H1 (cell line): Measurements from ENCODE around the gene F7. TPM values are rescaled to one million over a fixed set of nuclear protein-coding genes. Genes with fewer than 3 reads are reported as not detected.

Experiments
- CTCF ChIA-PET: fragments of 300-600 bp; sonication (Branson Sonifier 250); formaldehyde crosslinking; loops from one replicate; lab custom pipeline; 2021; ENCODE audit not compliant: partially characterized antibody; lab: Charles Lee
- POLR2A ChIA-PET: fragments of 300-600 bp; sonication (Branson Sonifier 250); formaldehyde crosslinking; loops from one replicate; lab custom pipeline; 2021; ENCODE audit warnings: inconsistent platforms; ENCODE audit not compliant: partially characterized antibody; lab: Charles Lee
- DNase-seq, 2 experiments: peaks; one replicate each; pipeline versions ENCODE4 v3.0.0 to v3.0.0-alpha.2; 2010 to 2022; ENCODE audit warnings: low spot score in 2 of 2, low read depth in 1 of 2, mixed read lengths in 1 of 2
- FAIRE-seq: peaks from 2 replicates; lab custom pipeline; 2011; peaks lifted over from hg19 to GRCh38; lab: Jason Lieb, UNC
- H2AFZ ChIP-seq: 2 replicates; pipeline ENCODE4 v1.8.1; 2012; ENCODE audit warnings: low read length, inconsistent platforms
- H2AK5ac ChIP-seq: 2 replicates; pipeline ENCODE4 v1.6.1; 2013; ENCODE audit warnings: low read depth, low read length
- H2BK120ac ChIP-seq: replicated peaks from 2 replicates; pipeline ENCODE3; 2013; ENCODE audit warnings: low read depth, low read length, inconsistent platforms
- H2BK12ac ChIP-seq: 2 replicates; pipeline ENCODE4 v1.6.1; 2013; ENCODE audit warnings: low read depth, low read length
- H2BK15ac ChIP-seq: 2 replicates; pipeline ENCODE4 v1.6.1; 2013; ENCODE audit warnings: low read length
- H2BK20ac ChIP-seq: 2 replicates; pipeline ENCODE4 v1.6.1; 2013; ENCODE audit warnings: low read length
- H2BK5ac ChIP-seq: 2 replicates; pipeline ENCODE4 v1.6.1; 2013; ENCODE audit warnings: low read depth, low read length
- H3K14ac ChIP-seq: 2 replicates; pipeline ENCODE4 v1.6.1; 2013; ENCODE audit warnings: inconsistent platforms; ENCODE audit not compliant: insufficient read length
- H3K18ac ChIP-seq: 2 replicates; pipeline ENCODE4 v1.6.1; 2013; ENCODE audit warnings: low read length; ENCODE audit errors: extremely low read depth
- H3K23ac ChIP-seq: 2 replicates; pipeline ENCODE4 v1.6.1; 2013; ENCODE audit warnings: inconsistent platforms; ENCODE audit not compliant: insufficient read length
- H3K23me2 ChIP-seq: 2 replicates; pipeline ENCODE4 v1.6.1; 2013; ENCODE audit warnings: low read depth, low read length
- H3K27ac ChIP-seq: 2 replicates; pipeline ENCODE4 v1.6.1; 2011; ENCODE audit warnings: low read depth, low read length, inconsistent platforms
- H3K27me3 ChIP-seq, 4 experiments: replicated peaks in 1 of 4; 1 replicate in 1 of 4; 2 replicates in 3 of 4; pipeline versions ENCODE4 v1.6.1 to v1.8.1; 2011 to 2013; ENCODE audit warnings: low read length in 3 of 4, mild to moderate bottlenecking in 3 of 4, inconsistent platforms in 2 of 4, mixed read lengths in 2 of 4, moderate library complexity in 1 of 4; ENCODE audit not compliant: control insufficient read depth in 3 of 4, insufficient read depth in 3 of 4; ENCODE audit errors: extremely low read depth in 1 of 4
- H3K36me3 ChIP-seq, 4 experiments: 2 replicates each; pipeline versions ENCODE4 v1.6.1 to v1.8.1; 2011 to 2013; ENCODE audit warnings: mild to moderate bottlenecking in 4 of 4, low read length in 3 of 4, moderate library complexity in 2 of 4, control low read depth in 1 of 4, inconsistent platforms in 1 of 4; ENCODE audit not compliant: insufficient read depth in 4 of 4, control insufficient read depth in 2 of 4
- H3K4ac ChIP-seq: replicated peaks from 2 replicates; pipeline ENCODE3; 2013; ENCODE audit warnings: low read length, low read depth, mixed read lengths, inconsistent platforms; ENCODE audit not compliant: insufficient read length
- H3K4me1 ChIP-seq, 4 experiments: replicated peaks in 1 of 4; 1 replicate in 1 of 4; 2 replicates in 3 of 4; pipeline versions ENCODE4 v1.6.1 to v1.8.1; 2011 to 2013; ENCODE audit warnings: low read length in 3 of 4, inconsistent platforms in 2 of 4, mixed read lengths in 1 of 4; ENCODE audit not compliant: insufficient read depth in 4 of 4, control insufficient read depth in 3 of 4
- H3K4me2 ChIP-seq, 2 experiments: 2 replicates each; pipeline versions ENCODE4 v1.6.1 to v1.8.1; 2011 to 2013; ENCODE audit warnings: low read depth in 2 of 2, low read length in 2 of 2, control low read depth in 1 of 2, inconsistent platforms in 1 of 2, mild to moderate bottlenecking in 1 of 2; ENCODE audit not compliant: insufficient read depth in 1 of 2
- H3K4me3 ChIP-seq, 4 experiments: fragments of 200-600, 300-600 bp in 1 of 4; sonication (generic), shearing (Covaris generic), sonication (Bioruptor Twin) in 1 of 4; 2 replicates each; pipeline versions ENCODE4 v1.5.1 to v1.8.1; 2011 to 2016; ENCODE audit warnings: low read length in 4 of 4, low read depth in 3 of 4, control low read depth in 2 of 4, inconsistent platforms in 2 of 4, mild to moderate bottlenecking in 2 of 4, mixed read lengths in 1 of 4, moderate library complexity in 1 of 4; ENCODE audit not compliant: insufficient read depth in 2 of 4; ENCODE audit errors: extremely low read depth in 1 of 4
- H3K56ac ChIP-seq: replicated peaks from 2 replicates; pipeline ENCODE3; 2013; ENCODE audit warnings: low read depth, mild to moderate bottlenecking, mixed read lengths, low read length, inconsistent platforms; ENCODE audit not compliant: insufficient read length
- H3K79me1 ChIP-seq: 2 replicates; pipeline ENCODE4 v1.6.1; 2013; ENCODE audit warnings: low read depth, low read length, control low read depth
- H3K79me2 ChIP-seq, 2 experiments: 2 replicates each; pipeline versions ENCODE4 v1.6.1 to v1.8.1; 2012 to 2013; ENCODE audit warnings: low read length in 2 of 2, mild to moderate bottlenecking in 2 of 2, inconsistent platforms in 1 of 2; ENCODE audit not compliant: insufficient read depth in 2 of 2, control insufficient read depth in 1 of 2
- H3K9ac ChIP-seq, 4 experiments: replicated peaks in 1 of 4; 1 replicate in 1 of 4; 2 replicates in 3 of 4; pipeline versions ENCODE4 v1.6.1 to v1.8.1; 2011 to 2013; ENCODE audit warnings: low read depth in 3 of 4, low read length in 3 of 4, control low read depth in 2 of 4, mild to moderate bottlenecking in 2 of 4, moderate library complexity in 2 of 4, inconsistent platforms in 1 of 4; ENCODE audit errors: extremely low read depth in 1 of 4
- H3K9me3 ChIP-seq, 2 experiments: 2 replicates each; pipeline versions ENCODE4 v1.6.1 to v1.8.1; 2012 to 2013; ENCODE audit warnings: mild to moderate bottlenecking in 2 of 2, moderate library complexity in 2 of 2, control low read depth in 1 of 2, inconsistent platforms in 1 of 2, low read depth in 1 of 2, low read length in 1 of 2, mixed read lengths in 1 of 2; ENCODE audit not compliant: insufficient read depth in 2 of 2
- H4K20me1 ChIP-seq, 2 experiments: replicated peaks in 1 of 2; 2 replicates each; pipeline versions ENCODE3 to v1.8.1; 2011 to 2013; ENCODE audit warnings: inconsistent platforms in 2 of 2, low read length in 2 of 2, mild to moderate bottlenecking in 1 of 2; ENCODE audit not compliant: insufficient read depth in 2 of 2, control insufficient read depth in 1 of 2
- H4K5ac ChIP-seq: 2 replicates; pipeline ENCODE4 v1.6.1; 2013; ENCODE audit warnings: low read length, low read depth, mixed read lengths, inconsistent platforms; ENCODE audit not compliant: insufficient read length
- H4K8ac ChIP-seq: 2 replicates; pipeline ENCODE4 v1.8.0; 2013; ENCODE audit warnings: mild to moderate bottlenecking, moderate library complexity, low read length, inconsistent platforms; ENCODE audit not compliant: insufficient read depth; ENCODE audit errors: extremely low read depth
- H4K91ac ChIP-seq: replicated peaks from 2 replicates; pipeline ENCODE3; 2013; ENCODE audit warnings: low read length, mixed read lengths, inconsistent platforms; ENCODE audit not compliant: insufficient read length
- CEBPB ChIP-seq: IDR thresholded peaks from 2 replicates; pipeline ENCODE4 v1.6.1; 2012; ENCODE audit warnings: low read depth, low read length
- CHD2 ChIP-seq: IDR thresholded peaks from 2 replicates; pipeline ENCODE4 v1.6.1; 2012; ENCODE audit warnings: low read length, improper control_type of control experiment
- FOSL1 ChIP-seq: IDR thresholded peaks from 2 replicates; pipeline ENCODE4 v1.6.1; 2011; ENCODE audit warnings: mild to moderate bottlenecking, low read depth, low read length, moderate library complexity; ENCODE audit not compliant: insufficient read depth
- GTF2F1 ChIP-seq: IDR thresholded peaks from 2 replicates; pipeline ENCODE4 v1.6.1; 2012; ENCODE audit warnings: low read depth, low read length, improper control_type of control experiment, borderline replicate concordance
- HDAC2 ChIP-seq, 2 experiments: fragments of 300-600 bp in 1 of 2; sonication (generic) in 1 of 2; IDR thresholded peaks; 2 replicates each; pipeline ENCODE4 v1.6.1; 2011 to 2012; ENCODE audit warnings: low read depth in 2 of 2, low read length in 2 of 2, mild to moderate bottlenecking in 2 of 2, moderate library complexity in 2 of 2, borderline replicate concordance in 1 of 2, inconsistent platforms in 1 of 2
- JUN ChIP-seq: IDR thresholded peaks from 2 replicates; pipeline ENCODE4 v1.6.1; 2011; ENCODE audit warnings: low read depth, mild to moderate bottlenecking, improper control_type of control experiment, low read length
- NANOG ChIP-seq: IDR thresholded peaks from 2 replicates; pipeline ENCODE4 v1.6.1; 2011; ENCODE audit warnings: low read length, low read depth, mild to moderate bottlenecking, inconsistent platforms; ENCODE audit not compliant: insufficient read depth, poor library complexity, severe bottlenecking
- NRF1 ChIP-seq: IDR thresholded peaks from 2 replicates; pipeline ENCODE4 v1.6.1; 2011; ENCODE audit warnings: mild to moderate bottlenecking, low read depth, low read length, improper control_type of control experiment
- POLR2AphosphoS5 ChIP-seq: IDR thresholded peaks from 2 replicates; pipeline ENCODE4 v1.6.1; 2011; ENCODE audit warnings: low read depth, low read length
- RFX5 ChIP-seq: IDR thresholded peaks from 2 replicates; pipeline ENCODE4 v1.6.1; 2011; ENCODE audit warnings: low read depth, low read length, improper control_type of control experiment, borderline replicate concordance
- SIX5 ChIP-seq: IDR thresholded peaks from 2 replicates; pipeline ENCODE4 v1.6.1; 2011; ENCODE audit warnings: mild to moderate bottlenecking, low read depth, low read length
- SP2 ChIP-seq: IDR thresholded peaks from 2 replicates; pipeline ENCODE4 v1.6.1; 2012; ENCODE audit warnings: mild to moderate bottlenecking, low read length, inconsistent platforms
- TEAD4 ChIP-seq: IDR thresholded peaks from 2 replicates; pipeline ENCODE4 v1.6.1; 2012; ENCODE audit warnings: low read depth, low read length, inconsistent platforms, mixed read lengths
- WGBS, 2 experiments: shearing (Covaris generic) in 1 of 2; methylation state at CpG; one replicate each; pipeline versions ENCODE4 v1.1.6 to v1.1.7; 2013 to 2015; ENCODE audit warnings: low lambda C conversion rate in 2 of 2, mixed read lengths in 2 of 2, inconsistent platforms in 1 of 2, low coverage in 1 of 2, missing lambda C conversion rate in 1 of 2; ENCODE audit not compliant: insufficient replicate concordance in 2 of 2, insufficient coverage in 1 of 2, insufficient read length in 1 of 2; ENCODE audit errors: extremely low coverage in 1 of 2, missing lambda C conversion rate in 1 of 2; 5-methylcytosine and 5-hydroxymethylcytosine counted together
- polyA plus RNA-seq, 7 experiments: library from polyadenylated mRNA; depleted of rRNA in 3 of 7; stranded (reverse) in 5 of 7; unstranded in 2 of 7; fragments of >200 nt in 5 of 7; fragments of 200-250 nt in 2 of 7; gene quantifications; 1 replicate in 5 of 7; 2 replicates in 1 of 7; 4 replicates in 1 of 7; pipeline versions ENCODE4 v1.2.1 to v1.2.3, GENCODE V29; 2011 to 2013; ENCODE audit warnings: missing spikeins in 2 of 7, mixed read lengths in 2 of 7
- total RNA-seq: library from RNA; stranded (reverse); fragmentation: NEBNext Ultra II Directional; extraction: Animal tissue kit (Norgen Biotek cat#: 25700); gene quantifications from 2 replicates; pipeline ENCODE4 v1.2.1, GENCODE V29; 2021

Gene F7
- total and polyA plus RNA-seq, 2 of the 8 experiments (the other 6 are each of a cell fraction or from before 2014, with no cell fraction given): 0.43 to 0.98 TPM

DNA sequence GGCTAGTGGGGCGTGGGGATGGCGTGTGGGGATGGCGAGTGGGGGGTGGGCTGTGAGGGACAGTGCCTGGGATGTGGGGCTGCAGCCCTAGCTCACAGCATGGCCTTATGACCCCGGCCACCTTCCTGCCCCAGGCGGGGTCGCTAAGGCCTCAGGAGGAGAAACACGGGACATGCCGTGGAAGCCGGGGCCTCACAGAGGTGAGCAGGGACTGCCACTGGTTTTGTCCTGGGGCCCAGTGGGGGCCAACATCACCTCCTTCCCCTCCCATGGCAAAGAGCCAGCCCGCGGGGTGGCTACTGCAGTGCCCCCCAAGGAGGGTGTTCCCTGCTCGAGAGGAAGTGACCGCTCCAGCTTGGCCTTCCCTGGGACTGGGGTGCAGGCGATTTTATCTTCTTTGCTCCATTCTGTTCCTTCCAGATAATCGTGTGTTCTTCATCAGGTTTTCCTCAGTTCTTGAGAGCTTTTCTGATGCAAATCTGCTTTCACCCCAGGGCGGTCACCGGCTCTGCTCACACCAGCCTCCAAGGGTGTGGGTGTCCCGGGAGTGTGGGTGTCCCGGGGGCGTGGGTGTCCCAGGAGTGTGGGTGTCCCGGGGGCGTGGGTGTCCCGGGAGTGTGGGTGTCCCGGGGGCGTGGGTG is 1.2 kb downstream of the F7 start:
- H3K27ac ChIP-seq: no peak overlapping the region
- H3K23ac ChIP-seq: no peak overlapping the region
- no peaks in the 10 kb centered on the region for H3K79me1 ChIP-seq
- no peak overlapping the region for H4K8ac ChIP-seq
- peak overlapping the region; percentile 32 for H3K18ac ChIP-seq
- no peak overlapping the region for H2BK5ac ChIP-seq
- no peak overlapping the region for H4K5ac ChIP-seq
- no peak overlapping the region for H2AFZ ChIP-seq
- peaks cover 21 to 24% (median 23%) of the 10 kb centered on the region in 4 experiments; a peak in 6 of 7 replicates for H3K27me3 ChIP-seq
- H4K91ac ChIP-seq: peak overlapping the region; percentile 40
- 73% methylated on average over 14 of the region's 25 CpGs; no CpG with 5 or more reads in 1 of the 2 experiments for WGBS, 2 experiments
- peaks cover 0 to 5% of the 10 kb centered on the region in 2 experiments for H4K20me1 ChIP-seq
- no peak overlapping the region for H3K14ac ChIP-seq
- no peak for FAIRE-seq
- peaks cover 0 to 13% (median 6%) of the 10 kb centered on the region in 4 experiments; a peak in 6 of 7 replicates for H3K4me1 ChIP-seq
- CTCF ChIA-PET: no interaction called here
- H3K4me3 ChIP-seq: no peak overlapping the region
- H3K4ac ChIP-seq: no peak overlapping the region
- POLR2A ChIA-PET: interaction anchor here (0.7 kb wide), 1 partner anchor 17 kb away, joined by 3 read pairs; no protein-coding TSS in a partner anchor
- peak overlapping the region; percentile 43; the same call in 1 of the 2 replicates for H2BK12ac ChIP-seq
- 0 out of 2 replicates have a peak overlapping the region, but pooled peaks have one; percentile 65 for H2AK5ac ChIP-seq
- no peaks in the 10 kb centered on the region for H3K79me2 ChIP-seq
- H3K9me3 ChIP-seq: no peaks in the 10 kb centered on the region; a peak in 1 of 4 replicates
- H3K36me3 ChIP-seq: peaks cover 0 to 5% (median 0%) of the 10 kb centered on the region in 4 experiments; a peak in 1 of 8 replicates
- no peak for DNase-seq
- H2BK20ac ChIP-seq: no peak overlapping the region
- H2BK15ac ChIP-seq: no peak overlapping the region
- H3K23me2 ChIP-seq: peaks cover 14% of the 10 kb centered on the region; the same call in 1 of the 2 replicates
- H3K9ac ChIP-seq: no peak overlapping the region
- no peak overlapping the region for H3K4me2 ChIP-seq
- H3K56ac ChIP-seq: no peak overlapping the region
- no peak overlapping the region for H2BK120ac ChIP-seq
- TF ChIP-seq HDAC2 (IDR thresholded peaks at IDR 0.05; ENCODE audit: borderline replicate concordance in 1 of 2, low read depth in 2 of 2, low read length in 2 of 2) (no peak), FOSL1 (no peak), JUN (no peak), SP2 (no peak), CEBPB (no peak), NRF1 (no peak), SIX5 (no peak), GTF2F1 (no peak), RFX5 (no peak), POLR2AphosphoS5 (no peak), CHD2 (no peak), NANOG (no peak), TEAD4 (no peak)
